ENCODE data around the gene DERL2. TPM values are rescaled to one million over a fixed set of nuclear protein-coding genes. Genes with fewer than 3 reads are reported as not detected.
"Not testable (repeated sequence)": the region's sequence is repeated elsewhere in the genome, so short reads cannot be mapped to it uniquely, and the experiment has no call there.

The DERL2 gene
- total and polyA plus RNA-seq, 9 of the 15 experiments (the other 6 are each of a cell fraction or from before 2014, with no cell fraction given) = 11.5 to 105 (median 30.7) TPM

DNA sequence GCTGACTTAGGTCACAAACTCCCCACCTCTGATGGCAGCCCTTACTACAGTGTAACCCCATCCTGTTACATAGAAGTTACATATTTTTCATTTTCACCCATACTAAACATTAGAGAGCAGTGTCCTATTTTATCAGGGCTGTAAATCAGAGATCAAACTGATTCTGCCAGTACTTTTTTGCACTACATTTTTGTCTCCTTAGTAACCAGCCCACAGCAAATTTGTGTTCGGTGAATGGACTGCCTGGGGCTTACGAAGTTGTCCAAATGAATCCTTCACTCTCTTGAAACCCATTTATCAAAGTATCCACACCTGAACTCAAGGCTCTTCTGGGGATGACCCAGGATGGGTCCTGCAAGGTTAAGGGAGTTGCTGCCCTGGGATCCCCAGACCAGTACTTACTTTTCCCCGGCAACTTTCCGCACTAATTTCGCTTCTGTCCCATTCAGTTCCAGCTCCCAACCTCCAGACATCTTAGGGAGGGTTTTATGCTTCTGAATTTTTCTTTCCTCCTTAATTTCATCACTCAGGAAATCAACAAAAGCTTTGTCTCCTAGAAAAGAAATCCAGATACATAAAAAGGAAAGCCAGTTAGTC lies 48.2 kb downstream of the DERL2 start:
- POLR2A ChIA-PET = interaction anchor here (1.2 to 1.5 kb wide), 2 partner anchors 9 to 58 kb away, joined by 4 to 8 read pairs; no protein-coding TSS in a partner anchor
- peak overlapping the region; percentile 85 for H3K27ac ChIP-seq (ENCODE audit: extremely low read depth, low read depth, low read length)
- peak overlapping the region; percentile 94 for H3K4me3 ChIP-seq
- no peak overlapping the region for H2AFZ ChIP-seq (ENCODE audit: low read depth, low read length)
- H3K36me3 ChIP-seq (ENCODE audit: control insufficient read depth, insufficient read depth, low read length) = peaks cover 58% of the 10 kb centered on the region
- in situ Hi-C loops (cut with MboI) = no loop called here
- no peaks in the 10 kb centered on the region for H3K27me3 ChIP-seq (ENCODE audit: control insufficient read depth in 2 of 2, insufficient read depth in 2 of 2, low read length in 2 of 2)
- H3K9me1 ChIP-seq (ENCODE audit: control insufficient read depth, insufficient read depth, low read length) = no peaks in the 10 kb centered on the region
- ATAC-seq = no peak
- no peaks in the 10 kb centered on the region for H3K9me3 ChIP-seq (replicated peaks; ENCODE audit: control insufficient read depth, insufficient read depth, low read depth, low read length)
- TF ChIP-seq NR2F6 (CRISPR knock-in tag; IDR thresholded peaks at IDR 0.05) (no peak), XRCC4 (IDR thresholded peaks at IDR 0.05; ENCODE audit: extremely low read depth, insufficient read depth, insufficient read length) (no peak), ZNF445 (CRISPR knock-in tag; IDR thresholded peaks at IDR 0.05; ENCODE audit: low read depth) (no peak), NFE2 (IDR thresholded peaks at IDR 0.05; ENCODE audit: low read depth) (no peak), SAP30 (IDR thresholded peaks at IDR 0.05; ENCODE audit: borderline replicate concordance, insufficient read depth, low read depth, low read length, poor library complexity, severe bottlenecking) (no peak), FOS (IDR thresholded peaks at IDR 0.05; ENCODE audit: extremely low read depth, insufficient read length) (no peak), RNF2 (IDR thresholded peaks at IDR 0.05) (no peak), ZKSCAN1 (IDR thresholded peaks at IDR 0.05; ENCODE audit: low read depth, low read length) (no peak), NFIC (IDR thresholded peaks at IDR 0.05) (no peak), RHOXF2B (CRISPR knock-in tag; conservative IDR thresholded peaks at IDR 0.05) (no peak), POLR3A (IDR thresholded peaks at IDR 0.05; ENCODE audit: borderline replicate concordance, extremely low read depth, insufficient read depth, insufficient read length) (no peak), OTX1 (CRISPR knock-in tag; IDR thresholded peaks at IDR 0.05) (no peak), ADNP (tag; IDR thresholded peaks at IDR 0.05) (no peak), MYC (IDR thresholded peaks at IDR 0.05; ENCODE audit: low read depth, low read length) (no peak), MYC (CRISPR knock-in tag; IDR thresholded peaks at IDR 0.05; ENCODE audit: borderline replicate concordance, low read depth) (no peak), DDX20 (tag; IDR thresholded peaks at IDR 0.05; ENCODE audit: low read depth) (no peak), IFI16 (CRISPR knock-in tag; IDR thresholded peaks at IDR 0.05) (no peak)
- peaks cover 48% of the 10 kb centered on the region for H3K79me2 ChIP-seq (ENCODE audit: control insufficient read depth, insufficient read depth, low read length)
- intact Hi-C loops (cut with micrococcal nuclease) = loop anchor here (5.0 kb wide), 1 partner anchor 241 kb away; no protein-coding TSS in a partner anchor
- BruUV-seq (replicated peaks) = no TSS peak
- peaks cover 8 to 9% of the 10 kb centered on the region in 2 experiments; a peak in 4 of 5 replicates for H3K4me1 ChIP-seq (replicated peaks in 1 of 2; ENCODE audit: control insufficient read depth in 2 of 2, insufficient read depth in 2 of 2, low read length in 2 of 2)
- 0% methylated on average over 5 of the region's 5 CpGs for WGBS (ENCODE audit: insufficient coverage, low coverage, missing lambda C conversion rate)
- H4K20me1 ChIP-seq (replicated peaks; ENCODE audit: control insufficient read depth, insufficient read depth, low read length) = no peaks in the 10 kb centered on the region
- FAIRE-seq = no peak
- DNase-seq (ENCODE audit: extremely low read depth in 1 of 4, low spot score in 3 of 4) = no peak
- H3K9ac ChIP-seq (ENCODE audit: insufficient read depth in 1 of 2, low read depth in 2 of 2, low read length in 2 of 2) = peak overlapping the region; percentile 92 to 97
- CTCF ChIA-PET (ENCODE audit: low intra/inter-chr PET ratio) = interaction anchor here (2.0 kb wide), 1 partner anchor 188 kb away, joined by 9 read pairs; no protein-coding TSS in a partner anchor
- H3K4me2 ChIP-seq (ENCODE audit: insufficient read depth, low read length) = peak overlapping the region; percentile 94

- in situ Hi-C loops (cut with MboI); H3K27ac ChIP-seq (ENCODE audit: extremely low read depth, low read depth, low read length); CTCF ChIA-PET (ENCODE audit: low intra/inter-chr PET ratio); H3K9ac ChIP-seq (ENCODE audit: insufficient read depth in 1 of 2, low read depth in 2 of 2, low read length in 2 of 2); H3K4me2 ChIP-seq (ENCODE audit: insufficient read depth, low read length); H3K27me3 ChIP-seq (ENCODE audit: control insufficient read depth in 2 of 2, insufficient read depth in 2 of 2, low read length in 2 of 2); FAIRE-seq; H4K20me1 ChIP-seq (replicated peaks; ENCODE audit: control insufficient read depth, insufficient read depth, low read length); H3K4me1 ChIP-seq (replicated peaks in 1 of 2; ENCODE audit: control insufficient read depth in 2 of 2, insufficient read depth in 2 of 2, low read length in 2 of 2); H3K4me3 ChIP-seq; DNase-seq (ENCODE audit: extremely low read depth in 1 of 4, low spot score in 3 of 4); BruUV-seq (replicated peaks); H3K9me1 ChIP-seq (ENCODE audit: control insufficient read depth, insufficient read depth, low read length); H3K9me3 ChIP-seq (replicated peaks; ENCODE audit: control insufficient read depth, insufficient read depth, low read depth, low read length); ATAC-seq; H2AFZ ChIP-seq (ENCODE audit: low read depth, low read length): not testable (repeated sequence)
- POLR2A ChIA-PET = interaction anchor here (0.6 to 1.4 kb wide), 4 partner anchors 10 to 33 kb away, joined by 3 to 4 read pairs (median 3); partner anchors contain the start of genes DHX33, NUP88 and RPAIN
- Histone ChIP-seq H3K79me2 (ENCODE audit: control insufficient read depth, insufficient read depth, low read length) (peaks cover 48% of the 10 kb centered on the region), H3K36me3 (ENCODE audit: control insufficient read depth, insufficient read depth, low read length) (peaks cover 70% of the 10 kb centered on the region)
- 84% methylated on average over 4 of the region's 12 CpGs for WGBS (ENCODE audit: insufficient coverage, low coverage, missing lambda C conversion rate)
- intact Hi-C loops (cut with micrococcal nuclease) = loop anchor here (5.0 kb wide), 1 partner anchor 239 kb away; no protein-coding TSS in a partner anchor
Measured at GRCh38 chr17:5435781-5436315, 50.1 kb downstream of the DERL2 start.
